Epithelial cell of proximal tubule (primary cell): ENCODE results near the gene NCAPH2. TPM values are rescaled to one million over a fixed set of nuclear protein-coding genes. Genes with fewer than 3 reads are reported as not detected.
A peak's percentile ranks its signal among the peaks of the same experiment; 100 is the strongest.

Experiments used
- DNase-seq: peaks from one replicate; pipeline ENCODE4 v3.0.0-alpha.2; 2011; ENCODE audit warnings: low read depth
- H3K4me3 ChIP-seq: 2 replicates; pipeline ENCODE4 v1.5.1; 2011; ENCODE audit warnings: low read depth, mild to moderate bottlenecking, low read length
- CTCF ChIP-seq: conservative IDR thresholded peaks from 2 replicates; pipeline ENCODE4 v1.5.1; 2012; ENCODE audit warnings: low read depth, mild to moderate bottlenecking, low read length
- total RNA-seq: library from RNA; depleted of rRNA; stranded (reverse); fragments of >200 nt; gene quantifications from 2 replicates; pipeline ENCODE4 v1.2.3, GENCODE V29; 2015

Gene NCAPH2
- total RNA-seq, 1 donor from 2014 or later = 69.3 TPM

GRCh38 chr22:50520826-50521453, 12.9 kb downstream of the NCAPH2 start:
- no peak for TF ChIP-seq CTCF
- no peak for DNase-seq
- no peak overlapping the region for H3K4me3 ChIP-seq

- H3K4me3 ChIP-seq = no peak overlapping the region
- no peak for TF ChIP-seq CTCF
- DNase-seq = no peak
These were observed 13.7 kb downstream of the NCAPH2 start for GRCh38 chr22:50521710-50522109.

- TF ChIP-seq CTCF = no peak
- DNase-seq = no peak
These were observed 14.3 kb downstream of the NCAPH2 start for GRCh38 chr22:50522208-50522805.

GRCh38 chr22:50522806-50523438, 14.9 kb downstream of the NCAPH2 start:
- TF ChIP-seq CTCF = no peak
- no peak overlapping the region for H3K4me3 ChIP-seq
- DNase-seq = no peak

More at GRCh38 chr22:50522208-50522805, 14.3 kb downstream of the NCAPH2 start:
- H3K4me3 ChIP-seq = no peak overlapping the region

GRCh38 chr22:50523458-50523805, 15.4 kb downstream of the NCAPH2 start:
- no peak for DNase-seq
- no peak for TF ChIP-seq CTCF
- no peak overlapping the region for H3K4me3 ChIP-seq

- TF ChIP-seq CTCF = no peak
- peak overlapping the region; percentile 73 for H3K4me3 ChIP-seq
- DNase-seq = no peak
These were observed 16.0 kb downstream of the NCAPH2 start for GRCh38 chr22:50523806-50524675.
